ENCODE data around the gene NINJ2. TPM values are rescaled to one million over a fixed set of nuclear protein-coding genes. Genes with fewer than 3 reads are reported as not detected.

The NINJ2 gene
- polyA plus RNA-seq, 1 of the 3 experiments (the other 2 are of a cell fraction) = 0.07 TPM

DNA sequence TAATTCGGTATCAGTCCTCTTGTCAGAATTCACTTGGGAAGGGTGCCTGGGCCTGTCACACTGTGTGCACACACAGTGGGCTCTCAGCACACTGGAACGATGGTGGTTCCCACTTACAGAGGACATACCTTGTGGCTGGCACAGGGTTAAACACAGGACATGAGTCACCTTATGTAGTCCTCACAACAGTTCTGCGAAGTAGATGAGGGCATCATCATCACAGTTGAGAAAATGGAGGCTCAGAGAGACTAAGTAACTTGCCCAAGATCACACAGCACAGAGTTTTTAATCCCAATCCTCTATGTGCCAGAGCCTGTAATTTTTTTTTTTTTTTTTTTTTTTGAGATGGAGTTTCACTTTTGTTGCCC is 90.7 kb downstream of the NINJ2 start:
- Histone ChIP-seq H2AFZ (ENCODE audit: low read depth) (no peak overlapping the region), H3K9me3 (no peaks in the 10 kb centered on the region), H3K36me3 (replicated peaks in 1 of 2; ENCODE audit: control insufficient read depth in 1 of 2, insufficient read depth in 2 of 2, low read length in 1 of 2) (no peaks in the 10 kb centered on the region), H4K20me1 (ENCODE audit: insufficient read depth) (no peaks in the 10 kb centered on the region), H3K27ac (ENCODE audit: low read depth in 2 of 2, low read length in 1 of 2) (0 out of 4 replicates have a peak overlapping the region, but pooled peaks of 1 of the 2 experiments have one; percentile 31), H3K27me3 (ENCODE audit: insufficient read depth) (no peaks in the 10 kb centered on the region), H3F3A (replicated peaks; ENCODE audit: insufficient read depth) (peaks cover 5% of the 10 kb centered on the region), H3K4me3 (ENCODE audit: low read depth in 2 of 2, low read length in 1 of 2) (no peak overlapping the region), H3K79me2 (ENCODE audit: insufficient read depth) (no peaks in the 10 kb centered on the region), H3K9me2 (no peaks in the 10 kb centered on the region), H3K9ac (no peak overlapping the region), H3K4me1 (ENCODE audit: control insufficient read depth in 1 of 2, insufficient read depth in 2 of 2, low read depth in 1 of 2, low read length in 1 of 2) (peaks cover 0 to 35% of the 10 kb centered on the region in 2 experiments; a peak in 2 of 4 replicates), H3K4me2 (no peak overlapping the region)
- DNase-seq = no peak
- TF ChIP-seq FOXJ3 (CRISPR knock-in tag; IDR thresholded peaks at IDR 0.05) (no peak), POLR2AphosphoS5 (IDR thresholded peaks at IDR 0.05; ENCODE audit: low read depth, low read length) (no peak), MXI1 (IDR thresholded peaks at IDR 0.05; ENCODE audit: low read depth, low read length) (no peak)
- TF ChIP-seq, protein P1, sequence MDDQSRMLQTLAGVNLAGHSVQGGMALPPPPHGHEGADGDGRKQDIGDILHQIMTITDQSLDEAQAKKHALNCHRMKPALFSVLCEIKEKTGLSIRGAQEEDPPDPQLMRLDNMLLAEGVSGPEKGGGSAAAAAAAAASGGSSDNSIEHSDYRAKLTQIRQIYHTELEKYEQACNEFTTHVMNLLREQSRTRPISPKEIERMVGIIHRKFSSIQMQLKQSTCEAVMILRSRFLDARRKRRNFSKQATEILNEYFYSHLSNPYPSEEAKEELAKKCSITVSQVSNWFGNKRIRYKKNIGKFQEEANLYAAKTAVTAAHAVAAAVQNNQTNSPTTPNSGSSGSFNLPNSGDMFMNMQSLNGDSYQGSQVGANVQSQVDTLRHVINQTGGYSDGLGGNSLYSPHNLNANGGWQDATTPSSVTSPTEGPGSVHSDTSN (IDR thresholded peaks at IDR 0.05) = no peak
- ChIA-PET POLR2A (interaction anchor here (3.2 kb wide), 1 partner anchor 179 kb away, joined by 17 read pairs; the partner anchor contains the start of gene WNK1), CTCF (interaction anchor here (1.5 to 9.5 kb wide), 4 partner anchors 11 to 377 kb away, joined by 5 to 136 read pairs (median 52); partner anchors contain the start of genes RAD52 and WNK1)
- 67% methylated on average over 3 of the region's 3 CpGs for WGBS (ENCODE audit: low lambda C conversion rate)

DNA sequence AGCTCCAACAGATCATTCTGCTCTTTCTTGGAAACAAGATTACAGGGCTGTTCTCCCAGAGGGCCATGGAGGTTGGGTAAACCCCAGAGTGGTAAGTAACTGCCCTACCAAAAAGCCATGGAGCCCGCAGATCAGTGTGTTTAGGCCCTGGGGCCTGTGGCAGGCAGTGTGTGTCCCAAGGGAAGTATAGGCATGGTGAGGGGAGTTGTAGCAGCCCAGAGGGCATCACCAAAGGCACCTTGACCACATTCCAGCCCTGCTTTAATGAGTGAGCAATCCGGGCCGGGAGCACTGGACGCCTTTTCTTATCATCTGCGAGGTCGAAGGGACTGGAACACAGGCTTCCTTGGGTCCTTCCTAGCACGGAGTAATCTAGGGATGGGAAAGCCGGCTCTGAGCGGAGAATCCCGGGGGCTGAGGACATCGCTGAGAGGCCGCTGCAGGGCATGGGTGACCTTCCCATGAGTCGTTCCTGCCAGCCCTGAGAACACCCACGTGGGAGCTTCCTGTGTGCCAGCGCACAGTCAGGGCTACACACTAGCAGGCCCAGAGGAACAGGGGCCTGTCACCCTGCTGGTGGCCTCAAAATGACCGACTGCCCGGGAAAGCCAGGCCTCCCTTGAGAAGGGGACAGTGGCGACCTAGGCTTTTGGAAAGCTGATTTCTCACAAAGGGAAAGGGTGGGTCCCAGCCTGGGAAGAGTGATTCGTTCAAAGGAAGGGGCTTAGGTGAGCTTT is 91.3 kb downstream of the NINJ2 start:
- 79% methylated on average over 14 of the region's 19 CpGs for WGBS (ENCODE audit: low lambda C conversion rate)
- 0 out of 2 replicates have a peak overlapping the region, but pooled peaks have one; percentile 9 for H2AFZ ChIP-seq (ENCODE audit: low read depth)
- H3K27me3 ChIP-seq (ENCODE audit: insufficient read depth) = no peaks in the 10 kb centered on the region
- H3K4me2 ChIP-seq = peak overlapping the region; percentile 98; the same call in 1 of the 2 replicates
- no peak for DNase-seq
- ChIA-PET POLR2A (interaction anchor here (3.2 kb wide), 1 partner anchor 180 kb away, joined by 17 read pairs; the partner anchor contains the start of gene WNK1), CTCF (interaction anchor here (0.8 to 9.5 kb wide), 6 partner anchors 10 to 377 kb away, joined by 3 to 136 read pairs (median 7); partner anchors contain the start of genes RAD52 and WNK1)
- H3F3A ChIP-seq (replicated peaks; ENCODE audit: insufficient read depth) = peaks cover 5% of the 10 kb centered on the region
- H3K27ac ChIP-seq (ENCODE audit: low read depth in 2 of 2, low read length in 1 of 2) = peak overlapping the region in 1 of 2 experiments; percentile 31; a peak in 3 of 4 replicates
- H3K79me2 ChIP-seq (ENCODE audit: insufficient read depth) = no peaks in the 10 kb centered on the region
- H3K36me3 ChIP-seq (replicated peaks in 1 of 2; ENCODE audit: control insufficient read depth in 1 of 2, insufficient read depth in 2 of 2, low read length in 1 of 2) = no peaks in the 10 kb centered on the region
- TF ChIP-seq TEAD4 (IDR thresholded peaks at IDR 0.05; ENCODE audit: borderline replicate concordance, insufficient read depth) (no peak), TAF1 (IDR thresholded peaks at IDR 0.05; ENCODE audit: borderline replicate concordance, low read depth, low read length) (no peak), JUND (IDR thresholded peaks at IDR 0.05) (no peak), RXRA (IDR thresholded peaks at IDR 0.05; ENCODE audit: borderline replicate concordance, low read depth) (no peak), EZH2phosphoT487 (IDR thresholded peaks at IDR 0.05; ENCODE audit: borderline replicate concordance, low read depth) (no peak)
- TF ChIP-seq, protein P2, sequence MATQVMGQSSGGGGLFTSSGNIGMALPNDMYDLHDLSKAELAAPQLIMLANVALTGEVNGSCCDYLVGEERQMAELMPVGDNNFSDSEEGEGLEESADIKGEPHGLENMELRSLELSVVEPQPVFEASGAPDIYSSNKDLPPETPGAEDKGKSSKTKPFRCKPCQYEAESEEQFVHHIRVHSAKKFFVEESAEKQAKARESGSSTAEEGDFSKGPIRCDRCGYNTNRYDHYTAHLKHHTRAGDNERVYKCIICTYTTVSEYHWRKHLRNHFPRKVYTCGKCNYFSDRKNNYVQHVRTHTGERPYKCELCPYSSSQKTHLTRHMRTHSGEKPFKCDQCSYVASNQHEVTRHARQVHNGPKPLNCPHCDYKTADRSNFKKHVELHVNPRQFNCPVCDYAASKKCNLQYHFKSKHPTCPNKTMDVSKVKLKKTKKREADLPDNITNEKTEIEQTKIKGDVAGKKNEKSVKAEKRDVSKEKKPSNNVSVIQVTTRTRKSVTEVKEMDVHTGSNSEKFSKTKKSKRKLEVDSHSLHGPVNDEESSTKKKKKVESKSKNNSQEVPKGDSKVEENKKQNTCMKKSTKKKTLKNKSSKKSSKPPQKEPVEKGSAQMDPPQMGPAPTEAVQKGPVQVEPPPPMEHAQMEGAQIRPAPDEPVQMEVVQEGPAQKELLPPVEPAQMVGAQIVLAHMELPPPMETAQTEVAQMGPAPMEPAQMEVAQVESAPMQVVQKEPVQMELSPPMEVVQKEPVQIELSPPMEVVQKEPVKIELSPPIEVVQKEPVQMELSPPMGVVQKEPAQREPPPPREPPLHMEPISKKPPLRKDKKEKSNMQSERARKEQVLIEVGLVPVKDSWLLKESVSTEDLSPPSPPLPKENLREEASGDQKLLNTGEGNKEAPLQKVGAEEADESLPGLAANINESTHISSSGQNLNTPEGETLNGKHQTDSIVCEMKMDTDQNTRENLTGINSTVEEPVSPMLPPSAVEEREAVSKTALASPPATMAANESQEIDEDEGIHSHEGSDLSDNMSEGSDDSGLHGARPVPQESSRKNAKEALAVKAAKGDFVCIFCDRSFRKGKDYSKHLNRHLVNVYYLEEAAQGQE (IDR thresholded peaks at IDR 0.05; ENCODE audit: low read depth, low read length) = no peak
- TF ChIP-seq, protein P3, sequence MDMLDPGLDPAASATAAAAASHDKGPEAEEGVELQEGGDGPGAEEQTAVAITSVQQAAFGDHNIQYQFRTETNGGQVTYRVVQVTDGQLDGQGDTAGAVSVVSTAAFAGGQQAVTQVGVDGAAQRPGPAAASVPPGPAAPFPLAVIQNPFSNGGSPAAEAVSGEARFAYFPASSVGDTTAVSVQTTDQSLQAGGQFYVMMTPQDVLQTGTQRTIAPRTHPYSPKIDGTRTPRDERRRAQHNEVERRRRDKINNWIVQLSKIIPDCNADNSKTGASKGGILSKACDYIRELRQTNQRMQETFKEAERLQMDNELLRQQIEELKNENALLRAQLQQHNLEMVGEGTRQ (IDR thresholded peaks at IDR 0.05; ENCODE audit: borderline replicate concordance, low read depth, low read length) = no peak
- TF ChIP-seq, protein P1 (IDR thresholded peaks at IDR 0.05) = no peak
- TF ChIP-seq, protein P4, sequence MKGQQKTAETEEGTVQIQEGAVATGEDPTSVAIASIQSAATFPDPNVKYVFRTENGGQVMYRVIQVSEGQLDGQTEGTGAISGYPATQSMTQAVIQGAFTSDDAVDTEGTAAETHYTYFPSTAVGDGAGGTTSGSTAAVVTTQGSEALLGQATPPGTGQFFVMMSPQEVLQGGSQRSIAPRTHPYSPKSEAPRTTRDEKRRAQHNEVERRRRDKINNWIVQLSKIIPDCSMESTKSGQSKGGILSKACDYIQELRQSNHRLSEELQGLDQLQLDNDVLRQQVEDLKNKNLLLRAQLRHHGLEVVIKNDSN (IDR thresholded peaks at IDR 0.05; ENCODE audit: borderline replicate concordance, low read depth) = no peak
- no peaks in the 10 kb centered on the region for H3K9me3 ChIP-seq
- no peaks in the 10 kb centered on the region for H4K20me1 ChIP-seq (ENCODE audit: insufficient read depth)
- no peak overlapping the region for H3K4me3 ChIP-seq (ENCODE audit: low read depth in 2 of 2, low read length in 1 of 2)
- no peak overlapping the region for H3K9ac ChIP-seq
- H3K9me2 ChIP-seq = no peaks in the 10 kb centered on the region
- peaks cover 0 to 35% of the 10 kb centered on the region in 2 experiments; a peak in 2 of 4 replicates for H3K4me1 ChIP-seq (ENCODE audit: control insufficient read depth in 1 of 2, insufficient read depth in 2 of 2, low read depth in 1 of 2, low read length in 1 of 2)
